ENCODE results near the gene IDNK.

DNA sequence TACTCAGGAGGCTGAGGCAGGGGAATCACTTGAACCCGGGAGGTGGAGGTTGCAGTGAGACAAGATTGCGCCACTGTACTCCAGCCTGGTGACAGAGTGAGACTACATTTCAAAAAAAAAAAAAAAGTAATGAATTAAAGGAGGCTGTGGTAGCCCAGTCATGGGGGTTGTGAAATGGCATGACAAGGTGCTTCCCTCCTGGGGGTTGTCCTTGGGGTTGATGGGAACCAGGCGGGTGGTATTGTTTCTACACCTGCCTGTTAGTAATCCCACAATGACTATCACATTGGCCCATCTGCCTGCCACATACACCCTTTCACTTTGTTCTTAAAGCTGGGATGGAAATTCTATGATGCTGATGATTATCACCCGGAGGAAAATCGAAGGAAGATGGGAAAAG lies 5.6 kb downstream of the IDNK start:
- TF ChIP-seq, protein P1, sequence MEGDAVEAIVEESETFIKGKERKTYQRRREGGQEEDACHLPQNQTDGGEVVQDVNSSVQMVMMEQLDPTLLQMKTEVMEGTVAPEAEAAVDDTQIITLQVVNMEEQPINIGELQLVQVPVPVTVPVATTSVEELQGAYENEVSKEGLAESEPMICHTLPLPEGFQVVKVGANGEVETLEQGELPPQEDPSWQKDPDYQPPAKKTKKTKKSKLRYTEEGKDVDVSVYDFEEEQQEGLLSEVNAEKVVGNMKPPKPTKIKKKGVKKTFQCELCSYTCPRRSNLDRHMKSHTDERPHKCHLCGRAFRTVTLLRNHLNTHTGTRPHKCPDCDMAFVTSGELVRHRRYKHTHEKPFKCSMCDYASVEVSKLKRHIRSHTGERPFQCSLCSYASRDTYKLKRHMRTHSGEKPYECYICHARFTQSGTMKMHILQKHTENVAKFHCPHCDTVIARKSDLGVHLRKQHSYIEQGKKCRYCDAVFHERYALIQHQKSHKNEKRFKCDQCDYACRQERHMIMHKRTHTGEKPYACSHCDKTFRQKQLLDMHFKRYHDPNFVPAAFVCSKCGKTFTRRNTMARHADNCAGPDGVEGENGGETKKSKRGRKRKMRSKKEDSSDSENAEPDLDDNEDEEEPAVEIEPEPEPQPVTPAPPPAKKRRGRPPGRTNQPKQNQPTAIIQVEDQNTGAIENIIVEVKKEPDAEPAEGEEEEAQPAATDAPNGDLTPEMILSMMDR (IDR thresholded peaks at IDR 0.05; ENCODE audit: low read length) = no peak
- no peak for TF ChIP-seq EZH2 (optimal IDR thresholded peaks at IDR 0.05; ENCODE audit: low read depth, low read length)
- TF ChIP-seq EZH2phosphoT487 (IDR thresholded peaks at IDR 0.05; ENCODE audit: low read length) = no peak
